Mucosa of descending colon (tissue), 3 donors: ENCODE results near the gene TMEM154. TPM values are rescaled to one million over a fixed set of nuclear protein-coding genes. Genes with fewer than 3 reads are reported as not detected.

Experiments
- ATAC-seq: fragments of 200-7000 bp; cut with Tn5 transposase; one replicate; pipeline ENCODE4 v1.9.1; 2020; ENCODE audit warnings: mild to moderate bottlenecking, moderate library complexity
- DNase-seq, 3 donors: peaks; one replicate each; pipeline ENCODE4 v3.0.0-alpha.2; 2020
- H3K36me3 ChIP-seq: fragments of 200-600 bp; one replicate; pipeline ENCODE4 v1.8.0; 2021; ENCODE audit warnings: low read depth, mild to moderate bottlenecking
- H3K4me1 ChIP-seq: fragments of 200-600 bp; one replicate; pipeline ENCODE4 v1.8.0; 2021; ENCODE audit warnings: low read depth, mild to moderate bottlenecking
- H3K4me3 ChIP-seq: fragments of 200-600 bp; one replicate; pipeline ENCODE4 v1.8.0; 2021; ENCODE audit warnings: mild to moderate bottlenecking
- H3K9me3 ChIP-seq: fragments of 200-600 bp; one replicate; pipeline ENCODE4 v1.8.0; 2021; ENCODE audit warnings: mild to moderate bottlenecking
- CTCF ChIP-seq: fragments of 200-600 bp; IDR thresholded peaks from one replicate; pipeline ENCODE4 v1.8.0; 2022; ENCODE audit warnings: antibody characterized with exemption, mild to moderate bottlenecking
- intact Hi-C, 2 donors: fragments of 100-400 bp; cut with DNase I in 1 of 2; cut with micrococcal nuclease in 1 of 2; formaldehyde crosslinking; loops; one replicate each; pipeline versions ENCODE4 v1.11.0 to v1.11.1; 2022; cut with DNase I, micrococcal nuclease
- long read RNA-seq, 2 donors: library from polyadenylated mRNA; unstranded; transcript quantifications; one replicate each; pipeline ENCODE4 v2.0.0, GENCODE V29; 2019 to 2021
- total RNA-seq, 3 donors: library from RNA; stranded (reverse); fragmentation: NEBNext Ultra II Directional in 2 of 3; extraction: Animal tissue kit (Norgen Biotek cat#: 25700) in 2 of 3; gene quantifications; one replicate each; pipeline versions ENCODE4 v1.2.1 to v1.2.4, GENCODE V29; 2021 to 2023
- donor health status: DM: no; HTN: no; CAD: no; lungs with moderate emphysema.
- donor health status: DM: no; HTN: no; CAD: no.
- donor health status: DM: no; HTN: yes; CAD: no.

Gene TMEM154
- 1 to 10 TPM; 1.5 to 6.5 (median 1.8) TPM for total RNA-seq
- long read RNA-seq, donor 1 = 0 reads
- long read RNA-seq, donor 2, full-length matches to known transcripts = 1 of 2 reads
- long read RNA-seq, donor 2, partial matches to known transcripts = 1 of 2 reads
- long read RNA-seq, donor 2, other reads (novel, unspliced or antisense) = 0 of 2 reads

GRCh38 chr4:152679414-152680281 lies at the start of gene TMEM154:
TSS of gene TMEM154 (minus strand) at chr4:152679997. CDS start at chr4:152679933, 64 bp downstream.
- Histone ChIP-seq H3K36me3 (no peaks in the 10 kb centered on the region), H3K4me3 (peak within 1 kb of the TSS; percentile 1), H3K9me3 (no peaks in the 10 kb centered on the region), H3K4me1 (peaks cover 11% of the 10 kb centered on the region)
- intact Hi-C loops = no loop called here
- peak; percentile 68 to 84 (median 82) for DNase-seq
- peak; percentile 89 for ATAC-seq
- TF ChIP-seq CTCF = no peak

- ATAC-seq = no peak
- Histone ChIP-seq H3K9me3 (no peaks in the 10 kb centered on the region), H3K4me1 (no peaks in the 10 kb centered on the region), H3K36me3 (no peaks in the 10 kb centered on the region), H3K4me3 (no peak overlapping the region)
- intact Hi-C loops = no loop called here
- DNase-seq = no peak
- no peak for TF ChIP-seq CTCF
These were observed 49.7 kb upstream of the TMEM154 start for GRCh38 chr4:152729466-152729865.

GRCh38 chr4:152728343-152728742 lies 48.5 kb upstream of the TMEM154 start:
- no peaks in the 10 kb centered on the region for H3K9me3 ChIP-seq
- DNase-seq (no peak), ATAC-seq (no peak)
- no peak for TF ChIP-seq CTCF
- no peaks in the 10 kb centered on the region for H3K4me1 ChIP-seq
- H3K4me3 ChIP-seq = no peak overlapping the region
- no peaks in the 10 kb centered on the region for H3K36me3 ChIP-seq
- intact Hi-C loops = no loop called here

DNA sequence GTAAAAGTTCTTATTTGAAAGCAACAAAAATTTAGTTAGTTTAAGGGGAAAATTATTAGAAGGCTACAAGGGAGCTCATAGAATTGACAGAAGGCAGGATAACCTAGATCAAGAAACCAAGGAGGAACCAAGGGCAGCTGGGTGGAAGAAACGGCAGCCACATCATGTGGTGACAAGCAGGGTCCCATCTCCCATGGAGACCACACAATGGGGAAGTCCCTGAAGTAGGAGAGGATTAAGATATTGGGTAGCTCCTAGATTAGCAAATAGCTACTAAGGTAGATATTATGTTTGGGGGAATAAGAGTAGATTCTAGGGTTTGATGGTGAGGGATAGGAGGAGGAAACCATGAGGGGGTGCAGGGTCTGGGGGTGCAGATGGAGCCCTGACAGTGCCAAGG lies 48.0 kb upstream of the TMEM154 start:
- DNase-seq (no peak), ATAC-seq (no peak)
- no peaks in the 10 kb centered on the region for H3K9me3 ChIP-seq
- no peak for TF ChIP-seq CTCF
- intact Hi-C loops = no loop called here
- no peaks in the 10 kb centered on the region for H3K36me3 ChIP-seq
- H3K4me1 ChIP-seq = no peaks in the 10 kb centered on the region
- H3K4me3 ChIP-seq = no peak overlapping the region

GRCh38 chr4:152724494-152724893 lies 44.7 kb upstream of the TMEM154 start:
- H3K4me1 ChIP-seq = no peaks in the 10 kb centered on the region
- no peaks in the 10 kb centered on the region for H3K9me3 ChIP-seq
- no peak overlapping the region for H3K4me3 ChIP-seq
- no peak for ATAC-seq
- intact Hi-C loops = no loop called here
- no peak for TF ChIP-seq CTCF
- H3K36me3 ChIP-seq = no peaks in the 10 kb centered on the region
- DNase-seq = no peak
